Stimulated activated CD4-positive, alpha-beta T cell treated with anti-CD3 and anti-CD28 coated beads, TNF-alpha, amount 100 ng/mL, for 4 hours (primary cell): Measurements from ENCODE around the gene RRP12.

Source experiments
- DNase-seq, 3 experiments: peaks; one replicate each; pipeline ENCODE4 v3.0.0-alpha.2; 2020; ENCODE audit warnings: low read depth in 3 of 3

Gene RRP12

DNA sequence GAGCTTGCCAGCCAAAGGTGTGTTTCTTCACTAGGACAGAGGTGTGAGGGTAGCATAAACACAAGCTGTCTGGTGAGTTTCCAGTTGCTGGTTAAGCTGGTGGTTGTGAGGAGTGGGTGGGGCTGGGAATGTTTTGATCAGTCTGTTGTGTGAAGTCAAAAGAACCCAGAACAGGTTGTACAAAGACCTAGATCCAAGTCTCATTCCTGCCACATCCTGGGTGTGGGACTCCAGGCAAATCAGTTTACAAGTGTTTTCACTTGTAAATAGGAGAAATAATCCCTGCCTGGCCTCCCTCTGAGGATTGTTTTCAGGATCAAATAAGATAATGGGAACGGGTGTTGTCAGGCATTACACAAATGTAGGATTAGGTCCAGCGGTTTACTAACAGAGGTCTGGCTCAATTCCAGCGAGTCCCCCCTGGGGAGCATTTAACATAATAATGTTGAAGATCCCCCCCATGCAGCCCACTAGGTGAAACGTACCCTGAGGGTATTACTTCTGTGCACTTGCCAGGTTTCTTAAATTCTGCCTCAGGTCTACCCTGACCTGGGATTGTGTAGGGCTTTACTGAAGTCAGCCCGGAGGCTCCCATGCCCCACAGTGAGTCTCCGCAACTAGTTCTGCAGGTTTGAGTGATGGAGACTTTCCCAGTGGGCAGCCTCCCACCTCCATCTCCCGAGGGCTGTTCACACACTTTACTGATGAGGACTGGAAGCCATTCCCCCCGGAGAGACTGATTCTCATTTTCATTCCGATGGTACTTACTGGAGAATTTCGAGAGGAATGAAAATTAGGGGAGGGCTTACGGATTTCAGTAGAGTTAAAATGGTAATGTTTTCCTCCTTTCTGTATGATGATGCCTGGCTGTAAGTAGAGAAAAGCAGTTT lies 64.0 kb downstream of the RRP12 start:
- DNase-seq = no peak

DNA sequence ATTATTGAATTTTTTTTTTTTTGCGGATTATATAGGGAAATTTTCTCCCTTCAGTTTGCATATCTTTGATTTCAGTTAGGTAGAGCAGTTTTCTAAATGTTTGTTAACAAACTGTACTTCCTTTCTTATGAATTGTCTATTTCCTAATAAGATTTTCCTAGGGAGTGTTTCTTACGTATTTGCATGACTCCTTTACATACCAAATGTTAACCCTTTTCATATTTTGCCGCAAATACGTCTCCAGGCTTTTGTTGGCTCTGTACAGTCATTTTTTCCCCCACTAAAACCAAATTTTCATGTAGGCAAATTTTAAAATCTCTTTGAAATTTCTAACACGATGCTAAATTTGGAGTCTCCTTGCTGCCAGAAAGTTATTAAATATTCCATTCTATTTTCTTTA lies 64.7 kb downstream of the RRP12 start:
- DNase-seq = no peak

DNA sequence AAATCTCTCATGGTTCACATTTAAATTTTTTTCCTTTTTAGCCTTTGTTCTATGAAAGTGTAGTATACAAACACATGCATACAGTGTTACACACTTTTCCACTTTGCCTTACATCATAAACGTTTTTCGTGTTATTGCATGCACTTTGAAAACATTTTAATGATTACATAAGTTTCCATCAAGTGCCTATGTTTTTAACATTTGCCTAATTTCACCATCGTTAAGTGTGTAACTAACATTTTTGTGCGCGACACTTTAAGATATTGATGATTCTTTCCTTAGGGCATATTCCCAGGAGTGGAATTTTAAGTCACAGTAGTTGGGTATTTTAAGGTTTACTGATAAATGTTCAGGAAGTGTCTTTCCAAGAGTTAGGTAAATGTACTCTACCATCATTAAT lies 65.1 kb downstream of the RRP12 start:
- no peak for DNase-seq

DNA sequence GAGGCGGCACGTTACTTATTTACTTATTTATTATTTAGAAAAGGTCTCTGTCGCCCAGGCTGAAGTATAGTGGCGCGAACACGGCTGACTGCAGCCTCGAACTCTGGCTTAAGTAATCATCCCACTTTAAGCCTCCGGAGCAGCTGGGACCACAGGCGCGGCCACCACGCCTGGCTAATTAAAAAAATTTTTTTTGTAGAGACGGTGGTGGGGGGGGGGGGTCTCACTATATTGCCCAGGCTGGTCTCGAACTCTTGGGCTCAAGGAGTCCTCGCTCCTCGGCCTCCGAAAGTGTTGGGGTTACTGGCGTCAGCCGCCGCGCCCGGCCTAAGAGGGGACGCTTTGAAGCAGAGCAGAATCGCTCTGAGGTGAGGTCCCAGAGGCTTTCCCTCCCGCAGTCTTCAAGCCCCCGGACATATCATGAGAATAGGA lies 65.9 kb downstream of the RRP12 start:
- DNase-seq = no peak

DNA sequence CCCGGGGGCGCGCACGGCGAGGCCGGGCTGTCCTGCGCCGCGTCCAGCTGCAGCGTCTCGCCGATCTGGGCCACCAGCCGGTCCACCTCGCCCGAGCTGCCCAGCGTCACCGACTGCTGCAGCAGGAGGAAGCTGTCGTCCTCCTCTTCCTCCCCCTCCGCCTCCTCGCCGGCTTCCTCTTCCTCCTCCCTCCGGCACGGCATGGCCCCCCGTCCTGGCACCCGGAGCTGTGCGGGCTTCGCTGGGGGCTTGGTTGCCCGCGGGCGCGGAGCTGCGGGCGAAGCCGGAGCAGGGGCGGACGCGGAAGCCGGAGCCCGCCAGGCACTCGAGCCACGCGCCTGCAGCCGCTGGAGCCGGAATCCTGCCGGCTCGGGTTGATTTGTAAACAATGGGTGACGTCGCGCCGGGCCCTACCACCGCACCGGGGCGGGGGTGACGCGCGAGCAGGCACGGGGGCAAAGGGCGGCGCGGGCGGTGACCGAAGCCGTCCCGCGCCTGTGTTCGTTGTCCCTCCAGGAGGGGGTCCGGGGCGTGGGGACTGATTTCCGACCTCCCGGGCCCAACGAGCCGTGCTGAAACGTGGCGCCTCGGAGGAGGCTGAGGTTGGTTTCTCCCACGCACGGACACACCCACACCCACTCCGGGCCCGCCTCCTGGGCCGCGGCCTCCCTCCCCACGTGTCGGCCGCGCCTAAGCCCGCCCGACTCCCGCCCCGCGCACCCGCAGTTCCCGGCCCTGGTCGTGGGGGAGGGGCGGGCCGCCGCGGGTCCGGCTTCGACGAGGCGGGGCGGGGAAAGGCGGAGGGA lies 66.6 kb downstream of the RRP12 start, which contains the start of gene FRAT2:
Gene FRAT2, minus strand, starts transcription at position 360 of the 806 bp plus-strand sequence. Its CDS starts 157 bp downstream, at position 203.
- DNase-seq = peak; percentile 76 to 79 (median 77)

DNA sequence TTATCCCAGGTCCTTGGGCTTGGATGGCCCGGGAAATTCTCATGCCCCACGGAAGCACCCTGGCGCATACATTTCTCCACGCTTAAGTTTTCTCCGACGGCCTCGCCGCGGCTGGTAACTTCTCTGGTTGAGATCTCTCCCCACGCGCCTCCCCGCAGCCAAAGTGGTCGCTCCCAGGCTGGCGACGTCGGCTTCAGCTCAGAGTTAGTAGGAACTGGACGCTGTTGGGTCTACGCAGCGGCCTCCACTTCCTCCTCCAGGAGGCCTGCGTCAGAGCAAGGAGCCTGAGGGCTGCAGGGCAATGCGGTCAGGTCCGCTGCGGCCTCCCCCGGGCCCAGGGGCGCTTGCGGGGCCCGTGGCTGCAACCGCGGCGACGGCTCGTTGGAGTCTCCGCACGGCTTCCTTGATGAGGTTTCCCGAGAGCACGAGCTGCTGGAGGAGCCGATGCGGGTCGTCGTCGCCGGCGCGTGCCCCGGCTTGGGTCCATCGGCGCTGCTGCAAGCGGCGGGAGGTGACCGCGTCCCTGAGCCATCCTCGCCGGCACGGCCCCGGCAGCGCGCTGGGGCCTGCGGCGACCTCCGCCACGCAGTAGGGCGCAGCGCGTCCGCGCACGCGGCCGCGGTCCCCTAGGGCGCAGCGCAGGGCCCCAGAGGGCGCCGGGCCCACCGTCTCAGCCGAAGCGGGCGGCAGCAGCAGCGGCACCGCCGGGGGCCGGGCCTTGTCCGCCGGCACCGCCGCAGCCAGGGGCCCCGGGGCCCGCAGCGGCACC lies 67.4 kb downstream of the RRP12 start:
- peak in 1 of 3 experiments; percentile 18 for DNase-seq

DNA sequence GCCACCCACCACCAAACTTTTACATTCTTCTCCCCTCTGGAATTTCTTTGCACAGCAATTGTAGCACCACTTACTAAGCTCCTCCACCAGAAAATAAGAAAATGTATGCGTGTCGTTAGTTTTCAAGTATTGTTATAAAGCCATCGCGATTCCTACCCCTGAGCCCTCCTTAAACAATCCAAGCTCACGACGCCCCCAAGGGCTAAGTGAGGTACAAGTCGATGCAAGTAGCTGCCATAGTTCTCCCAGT lies 67.9 kb downstream of the RRP12 start:
- DNase-seq = no peak

DNA sequence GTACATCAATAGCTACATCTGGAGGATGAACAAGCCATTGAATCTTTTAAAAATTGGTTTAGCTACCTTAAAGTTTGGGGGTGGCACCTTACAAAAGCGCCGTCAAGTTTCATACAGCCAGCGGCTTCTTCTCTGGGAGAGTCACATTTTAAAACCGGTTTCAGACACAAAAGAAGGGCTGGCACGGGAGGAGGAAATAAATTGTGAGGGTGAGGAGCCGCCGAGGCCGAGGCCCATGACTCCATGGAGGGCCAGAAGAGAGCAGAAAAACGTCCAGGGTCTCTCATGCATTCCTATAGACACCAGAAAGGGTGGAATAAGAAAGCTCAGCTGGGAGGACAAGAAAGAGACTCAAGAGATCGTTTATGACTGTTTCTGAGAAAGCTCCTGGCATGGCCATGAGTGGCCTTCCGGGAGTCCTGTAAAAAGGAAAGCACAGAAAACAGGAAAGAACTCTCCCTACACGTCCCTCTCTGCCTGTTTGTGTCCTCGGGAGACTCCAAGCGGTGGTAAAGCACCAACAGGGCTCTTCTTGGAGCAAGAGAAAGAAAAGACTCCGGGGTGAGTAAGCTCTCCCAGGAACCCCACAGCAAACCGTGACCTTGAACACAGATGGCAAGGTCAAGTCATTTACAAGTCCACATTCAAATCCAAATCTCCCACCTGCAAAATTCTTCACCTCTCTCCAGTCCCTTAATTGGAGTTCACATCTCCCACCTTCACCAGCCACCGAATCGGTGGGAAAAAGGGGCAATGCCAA lies 68.4 kb downstream of the RRP12 start:
- DNase-seq = no peak

DNA sequence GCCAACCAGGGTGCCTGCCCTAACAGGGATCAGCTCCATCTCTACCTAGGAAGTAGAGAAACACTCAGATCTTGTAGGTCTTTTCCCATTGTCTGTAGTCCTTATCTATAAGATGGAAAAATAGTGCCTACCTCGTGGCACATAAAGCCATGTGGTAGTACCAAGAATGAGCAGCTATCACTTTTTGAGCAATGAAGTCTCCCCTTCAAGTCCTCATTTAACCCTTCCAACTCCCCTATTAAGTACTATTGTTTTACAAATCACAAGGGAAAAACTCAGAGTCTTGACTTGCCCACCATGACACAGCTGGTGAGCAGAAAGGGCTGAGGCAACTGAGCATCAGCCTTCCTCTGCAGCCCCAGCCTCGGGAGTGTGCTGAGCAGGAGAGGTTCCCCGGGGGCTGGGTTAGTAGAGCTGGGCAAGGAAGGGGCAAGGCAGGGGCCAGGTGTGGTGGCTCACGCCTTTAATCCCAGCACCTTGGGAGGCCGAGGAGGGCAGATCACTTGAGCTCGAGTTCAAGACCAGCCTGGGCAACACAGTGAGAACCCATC lies 69.9 kb downstream of the RRP12 start:
- no peak for DNase-seq

DNA sequence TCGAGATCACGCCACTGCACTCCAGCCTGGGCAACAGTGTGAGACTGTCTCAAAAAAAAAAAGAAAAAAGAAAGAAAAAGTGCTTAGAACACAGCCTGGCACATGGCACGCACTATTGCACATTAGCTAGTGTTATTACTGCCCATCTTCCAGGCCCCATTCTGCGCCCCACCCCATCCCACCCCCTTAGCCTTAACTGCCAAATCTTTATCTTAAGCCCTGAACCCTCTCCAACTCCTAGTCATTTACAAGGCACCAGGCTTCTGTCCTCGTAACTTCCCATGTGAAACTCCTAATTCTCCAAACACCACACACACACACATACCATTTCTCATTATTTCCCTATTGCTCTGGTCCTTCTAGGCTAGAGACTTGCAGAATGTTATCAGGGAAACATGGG lies 71.4 kb downstream of the RRP12 start:
- no peak for DNase-seq

DNA sequence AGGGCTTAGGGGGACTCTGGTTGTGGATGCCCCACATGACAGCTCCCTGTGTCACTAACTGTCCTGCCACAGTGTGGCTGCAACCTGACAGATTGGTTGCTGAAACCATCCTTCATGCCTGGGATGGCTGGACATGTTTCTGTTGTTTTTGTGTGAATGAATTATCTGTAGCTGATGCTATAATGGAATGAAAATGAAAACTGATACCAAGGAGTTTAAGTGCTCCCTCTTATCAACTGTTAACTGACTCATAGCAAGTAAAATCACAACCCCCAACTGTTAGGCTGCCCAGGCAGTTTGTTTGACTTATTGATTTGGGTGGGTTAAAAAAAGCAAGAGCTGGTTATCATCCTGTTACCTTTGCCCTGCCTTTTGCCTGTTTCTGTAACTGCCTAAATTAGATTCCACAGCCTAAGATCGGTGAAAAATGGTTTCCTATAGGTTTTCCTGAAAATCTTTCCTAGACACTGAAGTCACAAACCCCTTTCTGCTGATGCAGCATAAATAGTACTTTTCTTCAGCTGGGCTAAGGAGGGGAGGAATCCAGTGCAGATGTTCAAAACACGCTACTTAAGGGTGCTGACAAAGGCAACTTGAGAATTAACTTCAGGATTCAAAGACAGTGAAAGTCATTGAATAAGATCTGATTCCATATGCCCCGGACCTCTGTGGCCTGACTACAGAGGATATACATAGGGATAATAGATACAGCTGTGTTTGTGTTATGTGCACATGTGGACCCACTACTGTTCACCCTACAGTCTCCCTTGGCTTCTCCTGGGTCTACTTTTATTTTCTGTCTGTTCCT lies 72.3 kb downstream of the RRP12 start:
- DNase-seq = no peak

DNA sequence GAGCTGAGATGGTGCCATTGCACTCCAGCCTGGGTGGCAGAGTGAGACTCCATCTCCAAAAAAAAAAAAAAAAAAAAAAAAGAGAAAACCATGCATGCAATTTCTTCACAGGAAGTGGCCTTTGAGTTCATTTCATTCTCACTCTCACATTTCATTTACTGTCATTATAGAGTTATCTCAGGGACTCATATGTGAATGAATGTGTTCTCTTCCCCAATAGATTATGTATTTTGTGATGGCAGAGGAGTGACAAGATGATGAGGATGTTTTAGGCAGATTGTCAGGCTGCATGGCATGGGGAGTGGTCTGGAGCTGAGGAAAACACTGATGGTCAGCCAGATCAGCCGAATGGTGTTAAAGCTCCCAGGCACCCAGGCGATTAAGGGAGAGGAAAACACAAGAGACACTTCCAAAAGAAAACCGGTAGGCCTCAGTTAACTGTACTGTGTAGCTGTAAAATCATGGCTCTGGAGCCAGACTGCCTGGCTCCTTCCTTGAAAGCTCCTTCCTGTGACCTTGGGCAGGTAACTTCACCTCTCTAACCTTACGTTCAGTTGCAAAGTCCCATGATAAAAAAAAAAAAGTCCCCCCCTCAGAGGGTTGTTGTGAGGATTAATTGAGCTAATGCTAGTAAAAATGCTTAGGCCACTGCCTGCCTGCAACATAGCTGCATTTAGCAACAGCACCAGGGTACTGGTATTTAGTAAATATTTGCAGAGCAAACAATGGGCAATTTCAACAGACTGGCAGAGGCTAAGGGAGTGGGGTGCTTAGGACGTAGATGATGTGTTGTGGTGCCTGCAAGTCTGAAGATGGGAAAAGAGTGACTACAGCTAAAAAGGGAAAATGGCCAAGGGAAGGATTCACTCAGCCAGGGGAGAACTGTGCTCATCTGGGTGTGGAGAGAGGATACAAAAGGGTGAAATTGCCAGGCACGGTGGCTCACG lies 73.5 kb downstream of the RRP12 start:
- no peak for DNase-seq

DNA sequence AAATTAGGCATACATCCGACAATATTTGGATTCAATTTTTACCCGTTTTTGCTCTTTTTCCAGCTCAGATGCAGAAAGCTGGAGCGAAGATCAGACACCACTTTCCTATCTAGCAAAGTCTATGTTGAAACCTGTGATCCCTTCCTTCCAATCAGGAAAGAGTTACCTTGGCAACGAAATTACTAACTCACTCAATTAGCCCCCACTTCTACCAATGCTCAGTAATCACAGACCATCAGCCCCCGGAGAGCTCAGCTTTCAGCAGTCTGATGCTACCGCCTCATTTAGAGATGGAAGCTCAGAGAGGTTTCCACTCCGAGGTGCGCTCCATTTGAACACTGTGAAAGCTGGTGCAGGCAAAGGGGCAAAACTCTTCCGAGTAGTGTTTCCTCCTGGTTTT lies 75.4 kb downstream of the RRP12 start:
- no peak for DNase-seq

DNA sequence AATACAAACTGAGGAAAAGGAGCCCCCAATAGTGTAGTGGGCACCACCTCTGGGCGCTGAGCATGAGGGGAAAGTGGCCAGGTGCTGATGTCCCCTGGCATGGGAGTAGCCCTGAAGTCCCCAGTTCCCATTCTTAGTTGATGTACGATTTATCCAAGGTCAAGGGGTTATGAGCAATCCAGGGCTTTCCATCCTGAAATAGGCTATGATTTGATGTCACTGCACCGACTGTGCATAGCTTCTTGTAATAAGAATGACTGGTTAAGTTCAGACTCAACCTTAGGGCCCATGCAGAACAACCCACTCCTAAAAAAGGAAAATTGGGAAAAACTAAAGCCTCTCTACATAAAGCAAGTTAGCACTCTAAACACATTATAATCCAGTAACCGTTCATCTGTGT lies 77.6 kb downstream of the RRP12 start:
- DNase-seq = no peak

DNA sequence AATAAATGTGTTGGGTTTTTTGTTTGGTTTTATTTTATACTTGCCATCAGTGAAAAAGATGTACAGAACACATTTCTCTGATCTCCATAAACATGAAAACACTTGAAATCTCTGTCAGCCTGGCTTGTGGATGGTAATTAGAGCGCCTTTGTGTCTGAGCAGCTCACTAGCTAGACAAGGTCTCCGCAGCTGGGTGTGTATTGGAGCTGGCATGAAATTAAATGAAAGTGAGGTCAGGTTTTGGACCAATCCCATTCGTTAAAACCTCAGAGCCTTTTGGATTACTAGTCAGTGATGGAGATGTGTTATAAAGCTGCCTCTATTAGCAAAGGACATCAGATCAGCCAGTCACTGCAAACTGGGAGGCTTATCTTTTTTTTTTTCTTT lies 79.3 kb downstream of the RRP12 start:
- no peak for DNase-seq

DNA sequence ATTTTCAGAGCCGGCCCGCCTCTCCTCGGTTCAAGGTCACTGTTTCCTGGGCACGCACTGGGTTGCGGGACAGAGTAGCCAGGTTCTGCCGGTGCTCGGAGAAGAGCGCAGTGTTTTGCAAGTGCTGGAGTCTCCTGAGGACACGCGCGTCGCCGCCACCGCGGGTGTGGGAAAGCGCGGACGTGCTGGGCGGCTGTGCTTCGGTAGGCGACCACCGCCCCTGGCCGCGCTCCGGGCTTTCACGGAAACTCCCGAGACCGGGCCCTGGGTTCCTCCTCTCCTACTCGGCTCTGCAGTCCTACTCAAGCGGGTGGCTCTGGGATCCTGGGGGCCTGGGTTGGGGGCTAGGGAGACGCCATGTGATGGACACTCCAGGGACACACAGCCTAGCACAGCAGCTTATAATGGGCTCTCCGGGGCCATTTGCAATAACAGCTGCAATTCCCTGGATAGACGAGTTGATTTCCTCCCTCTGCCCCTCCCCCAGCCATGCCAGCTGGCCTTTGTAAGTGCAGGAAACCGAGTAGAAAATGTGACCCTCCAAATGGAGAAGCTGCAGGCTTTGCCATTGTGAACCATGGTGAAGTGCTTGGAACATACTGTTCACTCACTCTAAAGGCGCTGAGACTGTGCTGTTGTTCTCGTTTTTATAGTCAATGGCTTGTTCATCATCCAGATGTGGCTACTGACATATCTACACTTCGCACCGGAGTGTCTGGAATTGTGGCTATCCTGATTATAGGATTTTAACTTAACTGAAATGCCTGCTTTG lies 79.9 kb downstream of the RRP12 start:
- no peak for DNase-seq

DNA sequence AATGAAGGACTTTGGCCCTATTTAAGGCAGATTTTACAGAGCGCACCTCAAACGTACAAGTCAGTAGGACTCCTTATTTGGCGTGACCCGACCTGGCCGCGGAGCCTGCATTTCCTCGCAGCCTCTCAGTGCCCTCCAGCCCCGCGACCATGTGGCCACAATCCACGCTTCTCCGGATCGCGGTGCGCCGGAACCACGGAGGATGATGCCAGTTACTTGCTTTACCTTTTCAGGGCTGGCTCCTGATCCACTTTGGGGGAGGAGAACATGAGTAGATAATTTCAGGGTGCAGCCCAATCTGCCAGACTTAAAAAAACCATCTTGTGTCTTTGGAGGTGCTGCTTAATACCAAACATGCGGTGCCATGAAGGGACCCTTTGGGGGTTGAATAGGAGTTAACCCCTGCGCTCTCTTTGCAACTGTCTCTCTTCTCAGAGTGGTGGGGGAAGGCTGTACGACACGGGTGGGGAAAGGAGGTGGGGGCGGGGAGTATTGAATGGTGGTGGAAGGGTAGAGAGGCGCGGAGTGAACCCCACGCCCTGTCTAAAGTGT lies 80.6 kb downstream of the RRP12 start:
- peak in 2 of 3 experiments; percentile 8 to 9 for DNase-seq
